ENCODE results near the gene CCDC175. TPM values are rescaled to one million over a fixed set of nuclear protein-coding genes. Genes with fewer than 3 reads are reported as not detected.

The CCDC175 gene
- total and polyA plus RNA-seq, 2 donors (not counting 3 experiments of a cell fraction or from before 2014, with no cell fraction given), result not detected

DNA sequence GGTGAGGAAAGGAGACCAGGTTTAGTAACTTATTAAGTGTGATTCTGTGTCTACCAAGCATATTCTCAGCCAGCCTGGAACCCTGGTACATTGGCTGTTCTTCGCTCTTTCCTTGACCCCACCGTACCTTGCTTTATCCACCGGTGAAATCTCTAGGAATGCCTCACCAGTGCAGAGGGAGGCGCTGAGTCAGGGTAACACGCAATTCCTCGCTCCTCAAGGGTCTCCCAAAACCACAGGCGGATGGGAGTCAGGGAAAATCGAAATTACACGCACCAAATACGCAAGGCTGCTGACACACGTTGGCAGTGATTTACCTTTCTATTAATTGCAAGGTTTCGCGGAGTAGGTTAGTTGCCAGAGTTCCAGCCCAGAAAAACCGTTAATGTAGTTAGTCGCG is 93.2 kb downstream of the CCDC175 start:
- DNase-seq (ENCODE audit: low read depth, low spot score) (no peak), FAIRE-seq (no peak)
- H3K79me2 ChIP-seq (ENCODE audit: control insufficient read depth, insufficient read depth, low read length), result peaks cover 61% of the 10 kb centered on the region
- peak overlapping the region; percentile 80 for H3K27ac ChIP-seq (ENCODE audit: insufficient read depth, low read depth, low read length)
- intact Hi-C loops (cut with micrococcal nuclease), result loop anchor here (1.0 to 5.0 kb wide), 6 partner anchors 77 to 764 kb away; partner anchors contain the start of genes DAAM1, PCNX4 and PPM1A
- no peaks in the 10 kb centered on the region for H3K9me1 ChIP-seq (replicated peaks; ENCODE audit: control insufficient read depth, extremely low read depth, insufficient read depth, low read length)
- dilution Hi-C loops (cut with MboI; ENCODE audit: extremely low pct_ligation_motif_present, low sequenced_read_pairs), result no loop called here
- H4K20me1 ChIP-seq (replicated peaks; ENCODE audit: control insufficient read depth, extremely low read depth, insufficient read depth, low read length), result no peaks in the 10 kb centered on the region
- peak overlapping the region; percentile 24 to 98 (median 70) for H3K4me3 ChIP-seq (replicated peaks in 1 of 3; ENCODE audit: insufficient read depth in 1 of 3, low read depth in 1 of 3, low read length in 3 of 3)
- TF ChIP-seq, protein P1, sequence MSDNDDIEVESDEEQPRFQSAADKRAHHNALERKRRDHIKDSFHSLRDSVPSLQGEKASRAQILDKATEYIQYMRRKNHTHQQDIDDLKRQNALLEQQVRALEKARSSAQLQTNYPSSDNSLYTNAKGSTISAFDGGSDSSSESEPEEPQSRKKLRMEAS (IDR thresholded peaks at IDR 0.05; ENCODE audit: insufficient read depth, insufficient read length), result no peak
- peak; percentile 32 for TF ChIP-seq GATA2 (IDR thresholded peaks at IDR 0.05; ENCODE audit: insufficient read depth, insufficient read length, low read depth, low read length)
- ChIA-PET CTCF (interaction anchor here (1.2 to 2.5 kb wide), 4 partner anchors 9 to 359 kb away, joined by 4 to 24 read pairs (median 12); no protein-coding TSS in a partner anchor), POLR2A (no interaction called here)
- H3K27me3 ChIP-seq (ENCODE audit: control insufficient read depth in 2 of 2, insufficient read depth in 2 of 2, low read length in 2 of 2), result no peaks in the 10 kb centered on the region
- peak overlapping the region; percentile 97 for H3K9ac ChIP-seq (replicated peaks; ENCODE audit: extremely low read depth, insufficient read depth, low read length)
- H3K36me3 ChIP-seq (ENCODE audit: control insufficient read depth in 2 of 2, extremely low read depth in 1 of 2, insufficient read depth in 2 of 2, low read length in 2 of 2), result no peaks in the 10 kb centered on the region
- H3K4me1 ChIP-seq (ENCODE audit: control insufficient read depth, extremely low read depth, insufficient read depth, low read length), result peaks cover 31% of the 10 kb centered on the region
- H3K4me2 ChIP-seq (ENCODE audit: insufficient read depth, low read length), result peak overlapping the region; percentile 93
- BruUV-seq (replicated peaks), result TSS peak; percentile 44
- H2AFZ ChIP-seq (ENCODE audit: low read depth, low read length), result peak overlapping the region; percentile 9
- no peaks in the 10 kb centered on the region for H3K9me3 ChIP-seq (replicated peaks; ENCODE audit: control insufficient read depth, insufficient read depth, low read length)

DNA sequence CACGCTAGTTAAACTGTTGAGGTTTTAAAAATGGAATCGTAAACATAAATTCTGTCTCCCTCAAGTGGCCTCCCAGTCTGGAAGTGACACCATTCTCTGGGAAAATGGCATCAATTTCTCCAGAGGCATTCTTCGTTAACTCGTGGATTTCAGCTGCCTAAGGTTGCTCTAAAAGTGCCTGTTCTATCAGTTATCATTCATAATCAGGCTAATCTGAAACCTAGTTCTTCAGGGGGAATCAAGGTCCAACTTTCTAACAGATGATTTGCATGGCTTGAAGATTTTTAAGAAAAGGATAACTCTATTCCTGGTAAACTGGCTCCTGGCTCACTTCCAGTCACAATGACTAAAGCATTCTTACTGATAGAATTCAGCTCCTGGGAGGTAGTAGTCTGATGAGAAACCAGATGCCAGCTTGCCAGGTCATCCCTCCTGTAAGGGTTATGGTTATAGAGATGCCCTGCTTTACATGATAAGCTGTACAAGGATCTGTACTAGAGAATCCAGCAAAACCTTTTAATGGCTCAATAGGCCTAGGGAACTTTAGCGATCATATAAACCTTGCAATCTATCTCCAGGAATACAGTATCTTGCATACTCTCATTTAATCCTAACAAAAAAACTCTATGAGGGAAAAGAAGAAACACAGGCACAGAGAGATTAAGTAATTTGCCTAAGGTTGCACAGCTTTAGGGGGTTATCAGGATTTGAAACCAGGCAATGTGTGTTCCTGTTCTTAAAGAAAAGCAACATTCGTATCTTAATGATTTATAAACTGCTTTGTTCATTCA is 93.9 kb downstream of the CCDC175 start:
- Histone ChIP-seq H3K27ac (ENCODE audit: insufficient read depth, low read depth, low read length) (peak overlapping the region; percentile 80), H4K20me1 (replicated peaks; ENCODE audit: control insufficient read depth, extremely low read depth, insufficient read depth, low read length) (no peaks in the 10 kb centered on the region), H3K9me1 (replicated peaks; ENCODE audit: control insufficient read depth, extremely low read depth, insufficient read depth, low read length) (no peaks in the 10 kb centered on the region), H2AFZ (ENCODE audit: low read depth, low read length) (no peak overlapping the region), H3K9ac (replicated peaks; ENCODE audit: extremely low read depth, insufficient read depth, low read length) (peak overlapping the region; percentile 97), H3K4me2 (ENCODE audit: insufficient read depth, low read length) (peak overlapping the region; percentile 93), H3K79me2 (ENCODE audit: control insufficient read depth, insufficient read depth, low read length) (peaks cover 63% of the 10 kb centered on the region), H3K9me3 (replicated peaks; ENCODE audit: control insufficient read depth, insufficient read depth, low read length) (no peaks in the 10 kb centered on the region), H3K36me3 (ENCODE audit: control insufficient read depth in 2 of 2, extremely low read depth in 1 of 2, insufficient read depth in 2 of 2, low read length in 2 of 2) (no peaks in the 10 kb centered on the region), H3K4me1 (ENCODE audit: control insufficient read depth, extremely low read depth, insufficient read depth, low read length) (peaks cover 31% of the 10 kb centered on the region), H3K27me3 (ENCODE audit: control insufficient read depth in 2 of 2, insufficient read depth in 2 of 2, low read length in 2 of 2) (no peaks in the 10 kb centered on the region), H3K4me3 (replicated peaks in 1 of 3; ENCODE audit: insufficient read depth in 1 of 3, low read depth in 1 of 3, low read length in 3 of 3) (peak overlapping the region; percentile 24 to 98 (median 70))
- DNase-seq (ENCODE audit: low read depth, low spot score) (peak; percentile 73), FAIRE-seq (peak; percentile 78)
- BruUV-seq (replicated peaks), result no TSS peak
- ChIA-PET POLR2A (no interaction called here), CTCF (interaction anchor here (0.8 to 2.5 kb wide), 5 partner anchors 8 to 358 kb away, joined by 3 to 24 read pairs (median 6); no protein-coding TSS in a partner anchor)
- TF ChIP-seq, protein P1 (IDR thresholded peaks at IDR 0.05; ENCODE audit: insufficient read depth, insufficient read length), result no peak
- no peak for TF ChIP-seq EZH2 (IDR thresholded peaks at IDR 0.05; ENCODE audit: borderline replicate concordance, low read depth, low read length, severe bottlenecking)
- peak; percentile 54 for TF ChIP-seq GATA2 (IDR thresholded peaks at IDR 0.05; ENCODE audit: insufficient read depth, insufficient read length, low read depth, low read length)
- peak; percentile 36 for TF ChIP-seq POLR2AphosphoS5 (IDR thresholded peaks at IDR 0.05; ENCODE audit: insufficient read depth, low read depth, low read length)
- TF ChIP-seq JUN (IDR thresholded peaks at IDR 0.05; ENCODE audit: borderline replicate concordance, insufficient read depth, insufficient read length, low read depth), result no peak
- intact Hi-C loops (cut with micrococcal nuclease) (loop anchor here (1.0 to 5.0 kb wide), 7 partner anchors 17 to 765 kb away; partner anchors contain the start of genes DAAM1, GPR135, PCNX4 and PPM1A), dilution Hi-C loops (cut with MboI; ENCODE audit: extremely low pct_ligation_motif_present, low sequenced_read_pairs) (no loop called here)

Data from endothelial cell of umbilical vein (primary cell).